Measurements from ENCODE around the gene RIPK1. TPM values are rescaled to one million over a fixed set of nuclear protein-coding genes. Genes with fewer than 3 reads are reported as not detected.

The RIPK1 gene
- total RNA-seq, 5 donors from 2014 or later (not counting 1 experiment from before 2014, with no cell fraction given): 22.5 to 33.8 (median 31.7) TPM

DNA sequence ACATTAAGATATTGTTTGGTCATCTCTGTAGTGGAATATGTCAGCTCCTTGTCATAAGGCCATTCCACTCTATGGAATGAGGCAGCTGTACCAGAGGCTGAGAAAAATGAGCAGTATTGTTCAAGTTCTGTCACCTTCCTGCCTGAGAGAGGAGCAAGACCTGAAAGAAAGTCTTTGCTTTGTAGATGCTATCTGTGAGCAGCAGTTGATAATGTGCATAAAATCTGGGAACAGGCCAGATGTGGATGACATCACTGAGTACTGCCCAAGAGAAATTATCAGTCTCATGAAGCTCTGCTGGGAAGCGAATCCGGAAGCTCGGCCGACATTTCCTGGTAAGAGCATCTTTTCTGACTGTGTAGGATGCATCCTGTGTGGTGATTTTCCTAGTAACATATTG, 16.8 kb downstream of the RIPK1 start:
- no peak for DNase-seq
- Histone ChIP-seq H3K27me3 (replicated peaks in 1 of 2; ENCODE audit: control insufficient read depth in 2 of 2, extremely low read depth in 1 of 2, insufficient read depth in 2 of 2, low read length in 1 of 2) (no peaks in the 10 kb centered on the region), H3K4me1 (ENCODE audit: control insufficient read depth in 1 of 2, extremely low read depth in 1 of 2, insufficient read depth in 2 of 2, low read length in 2 of 2) (peaks cover 0 to 6% of the 10 kb centered on the region in 2 experiments), H3K9me3 (no peaks in the 10 kb centered on the region), H3K36me3 (ENCODE audit: control insufficient read depth in 2 of 2, extremely low read depth in 1 of 2, insufficient read depth in 1 of 2, low read length in 1 of 2) (peaks cover 9 to 84% of the 10 kb centered on the region in 2 donors), H3K27ac (ENCODE audit: low read length) (no peak overlapping the region), H3K4me3 (ENCODE audit: control insufficient read depth in 1 of 2, extremely low read depth in 1 of 2, low read length in 1 of 2) (no peak overlapping the region)
- POLR2A ChIA-PET: interaction anchor here in 1 of 2 donors (0.9 kb wide), 1 partner anchor 8 kb away, joined by 3 read pairs; no protein-coding TSS in a partner anchor
- Mint-ChIP-seq H3K27ac (no peak overlapping the region), H3K27me3 (no peaks in the 10 kb centered on the region), H3K4me1 (peaks cover 10 to 24% (median 13%) of the 10 kb centered on the region in 3 donors), H3K36me3 (peaks cover 81% of the 10 kb centered on the region), H3K9me3 (no peaks in the 10 kb centered on the region), H3K4me3 (no peak overlapping the region)
- 96% methylated on average over 4 of the region's 4 CpGs for WGBS (ENCODE audit: insufficient coverage)
- CTCF ChIA-PET: no interaction called here
- ATAC-seq (replicated peaks in 1 of 4): no peak

DNA sequence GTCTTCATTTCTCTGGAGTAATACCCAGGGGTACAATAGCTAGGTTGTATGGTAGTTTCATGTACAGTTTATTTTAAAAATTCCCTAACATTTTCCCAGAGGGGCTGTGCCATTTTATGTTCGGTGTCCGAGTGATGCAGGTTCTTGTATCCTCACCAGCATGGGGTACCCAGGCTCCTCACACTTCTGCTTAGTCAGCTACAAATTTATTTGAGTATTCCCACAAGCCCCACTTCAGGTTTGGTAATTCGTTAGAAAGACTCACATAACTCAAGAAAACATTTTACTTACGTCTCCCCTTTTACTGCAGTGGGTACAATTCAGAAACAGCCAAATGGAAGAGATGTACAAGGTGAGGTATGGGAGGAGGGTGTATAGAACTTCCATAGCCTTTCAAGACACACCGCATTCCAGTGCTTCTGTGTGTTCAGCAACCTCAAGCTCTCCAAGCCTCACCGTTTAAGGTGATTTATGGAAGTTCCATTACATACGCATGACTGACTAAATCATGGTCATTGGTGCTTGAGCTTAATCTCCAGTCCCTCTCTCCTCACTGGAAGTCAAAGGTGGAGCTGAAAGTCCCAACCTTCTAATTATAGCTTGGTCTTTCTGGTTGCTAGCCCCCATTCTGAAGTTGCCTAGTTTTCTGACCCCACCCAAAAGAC, 18.1 kb downstream of the RIPK1 start:
- no peak for ATAC-seq (replicated peaks in 1 of 4)
- peaks cover 10 to 20% (median 13%) of the 10 kb centered on the region in 3 donors for H3K4me1 Mint-ChIP-seq

DNA sequence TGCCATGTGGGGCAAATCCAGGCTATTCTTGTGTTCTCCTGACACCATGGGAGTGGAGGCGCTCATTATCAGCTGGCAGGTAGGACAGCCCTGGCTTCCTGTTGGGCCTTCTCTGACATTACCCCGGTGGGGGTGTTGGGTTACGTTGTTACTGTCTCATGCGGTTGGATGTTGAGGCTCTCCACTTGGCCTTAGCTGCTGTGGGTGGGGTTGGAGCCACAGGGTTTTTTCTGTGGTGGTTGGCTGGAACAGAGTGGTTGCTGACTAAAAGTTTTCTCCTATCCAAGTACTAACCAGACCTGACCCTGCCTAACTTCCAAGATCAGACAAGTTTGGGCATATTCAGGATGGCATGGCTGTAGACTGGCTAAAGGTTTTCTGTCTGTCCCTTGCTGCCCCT, 20.2 kb downstream of the RIPK1 start:
- H3K4me3 Mint-ChIP-seq: no peak overlapping the region
- Histone ChIP-seq H3K4me1 (ENCODE audit: control insufficient read depth in 1 of 2, extremely low read depth in 1 of 2, insufficient read depth in 2 of 2, low read length in 2 of 2) (peaks cover 0 to 6% of the 10 kb centered on the region in 2 experiments), H3K36me3 (ENCODE audit: control insufficient read depth in 2 of 2, extremely low read depth in 1 of 2, insufficient read depth in 1 of 2, low read length in 1 of 2) (peaks cover 2 to 58% of the 10 kb centered on the region in 2 donors), H3K27me3 (replicated peaks in 1 of 2; ENCODE audit: control insufficient read depth in 2 of 2, extremely low read depth in 1 of 2, insufficient read depth in 2 of 2, low read length in 1 of 2) (no peaks in the 10 kb centered on the region), H3K9me3 (no peaks in the 10 kb centered on the region), H3K4me3 (ENCODE audit: control insufficient read depth in 1 of 2, extremely low read depth in 1 of 2, low read length in 1 of 2) (no peak overlapping the region), H3K27ac (ENCODE audit: low read length) (peak overlapping the region; percentile 35)
- no peaks in the 10 kb centered on the region for H3K9me3 Mint-ChIP-seq
- WGBS (ENCODE audit: insufficient coverage): 75% methylated on average over 1 of the region's 4 CpGs
- DNase-seq (no peak), ATAC-seq (replicated peaks in 1 of 4) (no peak)
- H3K27me3 Mint-ChIP-seq: no peaks in the 10 kb centered on the region
- peak overlapping the region; percentile 69 to 72 for H3K27ac Mint-ChIP-seq
- peaks cover 10 to 20% (median 13%) of the 10 kb centered on the region in 3 donors for H3K4me1 Mint-ChIP-seq
- ChIA-PET POLR2A (no interaction called here), CTCF (no interaction called here)
- peaks cover 62% of the 10 kb centered on the region for H3K36me3 Mint-ChIP-seq

More for the DNA sequence above, 18.1 kb downstream of the RIPK1 start:
- H3K27ac ChIP-seq (ENCODE audit: low read length): no peak overlapping the region
- no peaks in the 10 kb centered on the region for H3K27me3 Mint-ChIP-seq
- WGBS (ENCODE audit: insufficient coverage): 54% methylated on average over 2 of the region's 7 CpGs
- no peak overlapping the region for H3K4me3 Mint-ChIP-seq
- ChIA-PET POLR2A (no interaction called here), CTCF (interaction anchor here (0.5 to 1.2 kb wide), 3 partner anchors 10 to 96 kb away, joined by 3 to 4 read pairs (median 3); no protein-coding TSS in a partner anchor)
- H3K9me3 Mint-ChIP-seq: no peaks in the 10 kb centered on the region
- no peaks in the 10 kb centered on the region for H3K27me3 ChIP-seq (replicated peaks in 1 of 2; ENCODE audit: control insufficient read depth in 2 of 2, extremely low read depth in 1 of 2, insufficient read depth in 2 of 2, low read length in 1 of 2)
- peaks cover 77% of the 10 kb centered on the region for H3K36me3 Mint-ChIP-seq
- H3K27ac Mint-ChIP-seq: peak overlapping the region; percentile 57 to 71
- no peak for DNase-seq
- H3K4me1 ChIP-seq (ENCODE audit: control insufficient read depth in 1 of 2, extremely low read depth in 1 of 2, insufficient read depth in 2 of 2, low read length in 2 of 2): peaks cover 0 to 6% of the 10 kb centered on the region in 2 experiments
- H3K9me3 ChIP-seq: no peaks in the 10 kb centered on the region
- H3K4me3 ChIP-seq (ENCODE audit: control insufficient read depth in 1 of 2, extremely low read depth in 1 of 2, low read length in 1 of 2): no peak overlapping the region
- H3K36me3 ChIP-seq (ENCODE audit: control insufficient read depth in 2 of 2, extremely low read depth in 1 of 2, insufficient read depth in 1 of 2, low read length in 1 of 2): peaks cover 2 to 76% of the 10 kb centered on the region in 2 donors

DNA sequence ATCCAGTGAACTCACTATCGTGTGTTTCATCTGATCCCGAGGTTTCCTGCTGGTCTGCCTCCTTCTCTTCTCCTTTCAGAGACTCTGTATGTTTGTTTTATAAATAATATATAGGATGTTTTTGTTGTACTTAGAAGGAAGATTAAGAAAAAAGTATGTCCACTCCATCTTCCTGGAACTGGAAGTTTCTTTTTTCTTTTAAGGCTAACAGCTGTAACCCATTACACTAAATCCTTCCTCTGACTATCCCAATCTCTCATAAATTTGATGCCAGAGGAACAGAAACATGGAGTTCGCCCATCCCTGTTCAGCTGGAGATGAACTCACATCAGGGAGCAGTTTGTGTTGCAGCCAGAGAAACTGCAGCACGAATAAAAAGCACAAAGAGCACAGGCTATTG, 20.7 kb downstream of the RIPK1 start:
- Histone ChIP-seq H3K36me3 (ENCODE audit: control insufficient read depth in 2 of 2, extremely low read depth in 1 of 2, insufficient read depth in 1 of 2, low read length in 1 of 2) (peaks cover 2 to 54% of the 10 kb centered on the region in 2 donors), H3K9me3 (no peaks in the 10 kb centered on the region), H3K27ac (ENCODE audit: low read length) (peak overlapping the region; percentile 35), H3K4me3 (ENCODE audit: control insufficient read depth in 1 of 2, extremely low read depth in 1 of 2, low read length in 1 of 2) (no peak overlapping the region), H3K27me3 (replicated peaks in 1 of 2; ENCODE audit: control insufficient read depth in 2 of 2, extremely low read depth in 1 of 2, insufficient read depth in 2 of 2, low read length in 1 of 2) (no peaks in the 10 kb centered on the region), H3K4me1 (ENCODE audit: control insufficient read depth in 1 of 2, extremely low read depth in 1 of 2, insufficient read depth in 2 of 2, low read length in 2 of 2) (peaks cover 0 to 6% of the 10 kb centered on the region in 2 experiments)
- Mint-ChIP-seq H3K27ac (peak overlapping the region in 1 of 2 donors; percentile 72), H3K27me3 (no peaks in the 10 kb centered on the region), H3K36me3 (peaks cover 57% of the 10 kb centered on the region), H3K4me3 (no peak overlapping the region), H3K4me1 (peaks cover 10 to 20% (median 13%) of the 10 kb centered on the region in 3 donors), H3K9me3 (no peaks in the 10 kb centered on the region)
- DNase-seq (no peak), ATAC-seq (replicated peaks in 1 of 4) (no peak)
- 80% methylated on average over 2 of the region's 4 CpGs for WGBS (ENCODE audit: insufficient coverage)
- POLR2A ChIA-PET: interaction anchor here (0.5 to 1.0 kb wide), 3 partner anchors 9 to 19 kb away, joined by 3 to 4 read pairs (median 3); no protein-coding TSS in a partner anchor
- CTCF ChIA-PET: interaction anchor here in 1 of 2 donors (0.8 kb wide), 1 partner anchor 25 kb away, joined by 3 read pairs; no protein-coding TSS in a partner anchor

GRCh38 chr6:3090013-3090412, 21.7 kb downstream of the RIPK1 start:
- POLR2A ChIA-PET: interaction anchor here in 1 of 2 donors (0.7 kb wide), 1 partner anchor 1055 kb away, joined by 4 read pairs; no protein-coding TSS in a partner anchor

GRCh38 chr6:3094815-3095214, 26.5 kb downstream of the RIPK1 start:
- Histone ChIP-seq H3K36me3 (ENCODE audit: control insufficient read depth in 2 of 2, extremely low read depth in 1 of 2, insufficient read depth in 1 of 2, low read length in 1 of 2) (peaks cover 3 to 47% of the 10 kb centered on the region in 2 donors), H3K4me1 (ENCODE audit: control insufficient read depth in 1 of 2, extremely low read depth in 1 of 2, insufficient read depth in 2 of 2, low read length in 2 of 2) (no peaks in the 10 kb centered on the region), H3K27ac (ENCODE audit: low read length) (no peak overlapping the region), H3K27me3 (replicated peaks in 1 of 2; ENCODE audit: control insufficient read depth in 2 of 2, extremely low read depth in 1 of 2, insufficient read depth in 2 of 2, low read length in 1 of 2) (no peaks in the 10 kb centered on the region), H3K4me3 (ENCODE audit: control insufficient read depth in 1 of 2, extremely low read depth in 1 of 2, low read length in 1 of 2) (no peak overlapping the region), H3K9me3 (no peaks in the 10 kb centered on the region)
- WGBS (ENCODE audit: insufficient coverage): no CpG with 5 or more reads among the region's 2 CpGs
- CTCF ChIA-PET: no interaction called here
- ATAC-seq (replicated peaks in 1 of 4) (no peak), DNase-seq (no peak)
- POLR2A ChIA-PET: interaction anchor here in 1 of 2 donors (0.7 kb wide), 1 partner anchor 203 kb away, joined by 11 read pairs; no protein-coding TSS in a partner anchor
- Mint-ChIP-seq H3K27me3 (no peaks in the 10 kb centered on the region), H3K36me3 (peaks cover 30% of the 10 kb centered on the region), H3K4me3 (no peak overlapping the region), H3K9me3 (no peaks in the 10 kb centered on the region), H3K27ac (no peak overlapping the region), H3K4me1 (peaks cover 0 to 2% (median 0%) of the 10 kb centered on the region in 3 donors)

More at GRCh38 chr6:3090013-3090412, 21.7 kb downstream of the RIPK1 start:
- H3K27me3 Mint-ChIP-seq: no peaks in the 10 kb centered on the region
- no peaks in the 10 kb centered on the region for H3K9me3 Mint-ChIP-seq
- Histone ChIP-seq H3K36me3 (ENCODE audit: control insufficient read depth in 2 of 2, extremely low read depth in 1 of 2, insufficient read depth in 1 of 2, low read length in 1 of 2) (peaks cover 2 to 53% of the 10 kb centered on the region in 2 donors), H3K4me1 (ENCODE audit: control insufficient read depth in 1 of 2, extremely low read depth in 1 of 2, insufficient read depth in 2 of 2, low read length in 2 of 2) (peaks cover 0 to 6% of the 10 kb centered on the region in 2 experiments), H3K4me3 (ENCODE audit: control insufficient read depth in 1 of 2, extremely low read depth in 1 of 2, low read length in 1 of 2) (no peak overlapping the region), H3K27me3 (replicated peaks in 1 of 2; ENCODE audit: control insufficient read depth in 2 of 2, extremely low read depth in 1 of 2, insufficient read depth in 2 of 2, low read length in 1 of 2) (no peaks in the 10 kb centered on the region), H3K27ac (ENCODE audit: low read length) (no peak overlapping the region), H3K9me3 (no peaks in the 10 kb centered on the region)
- ATAC-seq (replicated peaks in 1 of 4) (no peak), DNase-seq (no peak)
- no peak overlapping the region for H3K4me3 Mint-ChIP-seq
- CTCF ChIA-PET: interaction anchor here (0.6 to 0.7 kb wide), 2 partner anchors 569 to 856 kb away, joined by 4 to 5 read pairs; no protein-coding TSS in a partner anchor
- H3K27ac Mint-ChIP-seq: peak overlapping the region in 1 of 2 donors; percentile 2
- H3K4me1 Mint-ChIP-seq: peaks cover 10 to 16% (median 13%) of the 10 kb centered on the region in 3 donors
- peaks cover 52% of the 10 kb centered on the region for H3K36me3 Mint-ChIP-seq
- WGBS (ENCODE audit: insufficient coverage): 100% methylated on average over 1 of the region's 4 CpGs
